Measurements from ENCODE around the gene CCR9. TPM values are rescaled to one million over a fixed set of nuclear protein-coding genes. Genes with fewer than 3 reads are reported as not detected.

The CCR9 gene
- total RNA-seq, 1 donor from 2014 or later: not detected

GRCh38 chr3:45944830-45945620 is 58.7 kb downstream of the CCR9 start:
- no peak for ATAC-seq (ENCODE audit: poor library complexity)
- no peak for DNase-seq
- intact Hi-C loops (cut with DNase I): no loop called here

- no peak for ATAC-seq (ENCODE audit: poor library complexity)
- intact Hi-C loops (cut with DNase I): no loop called here
Measured at GRCh38 chr3:45946307-45946706, 60.0 kb downstream of the CCR9 start.

GRCh38 chr3:45946875-45947274 is 60.5 kb downstream of the CCR9 start:
- DNase-seq (no peak), ATAC-seq (ENCODE audit: poor library complexity) (no peak)
- intact Hi-C loops (cut with DNase I): no loop called here

More at GRCh38 chr3:45946307-45946706, 60.0 kb downstream of the CCR9 start:
- no peak for DNase-seq

- ATAC-seq (ENCODE audit: poor library complexity) (peak; percentile 33), DNase-seq (no peak)
- intact Hi-C loops (cut with DNase I): no loop called here
Measured at GRCh38 chr3:45947361-45947760, 61.0 kb downstream of the CCR9 start.

GRCh38 chr3:45948311-45948781 is 62.0 kb downstream of the CCR9 start:
- DNase-seq: no peak
- intact Hi-C loops (cut with DNase I): no loop called here
- ATAC-seq (ENCODE audit: poor library complexity): no peak

GRCh38 chr3:45948881-45949280 is 62.5 kb downstream of the CCR9 start:
- intact Hi-C loops (cut with DNase I): no loop called here

GRCh38 chr3:45949432-45949831 is 63.1 kb downstream of the CCR9 start:
- intact Hi-C loops (cut with DNase I): no loop called here
- ATAC-seq (ENCODE audit: poor library complexity) (no peak), DNase-seq (no peak)

More at GRCh38 chr3:45948881-45949280, 62.5 kb downstream of the CCR9 start:
- no peak for DNase-seq
- no peak for ATAC-seq (ENCODE audit: poor library complexity)

- no peak for DNase-seq
- ATAC-seq (ENCODE audit: poor library complexity): no peak
- intact Hi-C loops (cut with DNase I): no loop called here
Measured at GRCh38 chr3:45950131-45950530, 63.8 kb downstream of the CCR9 start.

- no peak for ATAC-seq (ENCODE audit: poor library complexity)
- intact Hi-C loops (cut with DNase I): no loop called here
- no peak for DNase-seq
Measured at GRCh38 chr3:45950686-45951600, 64.6 kb downstream of the CCR9 start.

GRCh38 chr3:45951946-45952345 is 65.6 kb downstream of the CCR9 start:
- ATAC-seq (ENCODE audit: poor library complexity) (peak; percentile 16), DNase-seq (no peak)
- intact Hi-C loops (cut with DNase I): no loop called here

- intact Hi-C loops (cut with DNase I): no loop called here
- no peak for DNase-seq
- no peak for ATAC-seq (ENCODE audit: poor library complexity)
Measured at GRCh38 chr3:45952456-45952855, 66.1 kb downstream of the CCR9 start.

Other genes with a start within 250 kb of the CCR9 start
- gene SACM1L, start 197.1 kb upstream of the CCR9 start, total RNA-seq: 27.5 TPM
- gene SLC6A20, start 90.0 kb upstream of the CCR9 start, total RNA-seq: not detected
- gene LZTFL1, start 44.4 kb upstream of the CCR9 start, total RNA-seq: 7.2 TPM
- gene CXCR6, start 56.9 kb downstream of the CCR9 start, total RNA-seq: 0.22 TPM
- 120 TPM for gene FYCO1, start 109.3 kb downstream of the CCR9 start, total RNA-seq
- not detected for gene XCR1, start 140.9 kb downstream of the CCR9 start, total RNA-seq